Endodermal cell (in vitro differentiated cells): ENCODE data around the gene RABGAP1L. TPM values are rescaled to one million over a fixed set of nuclear protein-coding genes. Genes with fewer than 3 reads are reported as not detected.

Experiments
- DNase-seq: peaks from one replicate; pipeline ENCODE4 v3.0.0-alpha.2; 2017
- H3K27ac ChIP-seq: 2 replicates; pipeline ENCODE4 v1.5.1; 2013; ENCODE audit warnings: mild to moderate bottlenecking, low read depth, low read length, moderate library complexity
- H3K27me3 ChIP-seq: 2 replicates; pipeline ENCODE4 v1.6.1; 2013; ENCODE audit warnings: mild to moderate bottlenecking, low read length, moderate library complexity; ENCODE audit not compliant: insufficient read depth, control insufficient read depth, poor library complexity, severe bottlenecking
- H3K36me3 ChIP-seq: 2 replicates; pipeline ENCODE4 v1.7.0; 2013; ENCODE audit warnings: mild to moderate bottlenecking, low read length, moderate library complexity; ENCODE audit not compliant: control insufficient read depth, insufficient read depth
- H3K4me1 ChIP-seq: one replicate; pipeline ENCODE4 v1.7.0; 2013; ENCODE audit warnings: low read length; ENCODE audit not compliant: control insufficient read depth, insufficient read depth
- H3K4me3 ChIP-seq: 2 replicates; pipeline ENCODE4 v1.5.1; 2013; ENCODE audit warnings: mild to moderate bottlenecking, low read length, moderate library complexity
- H3K9ac ChIP-seq: 2 replicates; pipeline ENCODE4 v1.6.1; 2013; ENCODE audit warnings: mild to moderate bottlenecking, low read length, moderate library complexity; ENCODE audit not compliant: poor library complexity, severe bottlenecking; ENCODE audit errors: extremely low read depth
- H3K9me3 ChIP-seq: 2 replicates; pipeline ENCODE4 v1.6.1; 2013; ENCODE audit warnings: mild to moderate bottlenecking, low read length, moderate library complexity; ENCODE audit not compliant: control insufficient read depth
- H3K27ac Mint-ChIP-seq: 2 replicates; pipeline ENCODE4 v1.8.0; 2020; ENCODE audit warnings: mixed read lengths
- H3K27me3 Mint-ChIP-seq: 2 replicates; pipeline ENCODE4 v1.8.0; 2021; ENCODE audit warnings: mild to moderate bottlenecking, mixed read lengths; ENCODE audit not compliant: insufficient read depth
- H3K36me3 Mint-ChIP-seq: 2 replicates; pipeline ENCODE4 v1.8.0; 2020; ENCODE audit warnings: low read depth, mixed read lengths
- H3K4me1 Mint-ChIP-seq: 2 replicates; pipeline ENCODE4 v1.8.0; 2020; ENCODE audit warnings: mixed read lengths
- H3K4me3 Mint-ChIP-seq: 2 replicates; pipeline ENCODE4 v1.8.0; 2020; ENCODE audit warnings: mild to moderate bottlenecking, moderate library complexity, mixed read lengths
- H3K9me3 Mint-ChIP-seq: 2 replicates; pipeline ENCODE4 v1.8.0; 2020; ENCODE audit warnings: mild to moderate bottlenecking, mixed read lengths
- WGBS, 2 experiments: methylation state at CpG; one replicate each; pipeline versions ENCODE4 v1.1.5 to v1.1.7; 2013; ENCODE audit warnings: missing lambda C conversion rate in 2 of 2, mixed read lengths in 1 of 2; ENCODE audit not compliant: insufficient coverage in 1 of 2, insufficient read length in 1 of 2; 5-methylcytosine and 5-hydroxymethylcytosine counted together
- total RNA-seq, 2 donors: library from RNA; stranded (reverse); fragmentation: NEBNext Ultra II Directional in 1 of 2; extraction: Animal tissue kit (Norgen Biotek cat#: 25700) in 1 of 2; gene quantifications; 2 replicates in 1 of 2; 3 replicates in 1 of 2; pipeline ENCODE4 v1.2.1, GENCODE V29; 2021
- TF ChIP-seq, protein P1 (sequence below): fragments of 200-600 bp; sonication (generic); conservative IDR thresholded peaks from 2 replicates; pipeline ENCODE4 v1.5.0; 2021; ENCODE audit warnings: antibody characterized with exemption, mild to moderate bottlenecking

The RABGAP1L gene
- total RNA-seq, 2 donors from 2014 or later, result 32.5 to 36.9 TPM

DNA sequence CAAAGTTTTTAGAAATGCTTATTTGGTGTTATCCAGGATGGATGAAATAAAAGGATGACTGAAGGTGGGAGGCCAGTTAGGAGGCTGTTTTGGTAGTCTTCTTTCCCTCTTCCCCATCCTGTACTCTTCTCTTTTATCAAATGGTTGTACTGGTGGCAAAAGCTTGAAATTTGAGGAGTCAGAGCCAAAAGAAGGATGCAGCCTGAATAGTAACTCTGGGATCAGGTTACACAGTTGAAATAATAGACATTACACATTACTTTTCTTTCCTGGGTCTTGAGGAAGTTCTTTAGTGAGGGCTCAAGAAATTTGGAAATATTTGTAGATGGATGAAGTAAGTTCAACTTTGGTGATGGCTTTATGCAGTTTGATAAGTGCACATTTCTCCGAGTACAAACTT is 397.1 kb downstream of the RABGAP1L start:
- no peaks in the 10 kb centered on the region for H3K36me3 ChIP-seq
- H3K4me1 Mint-ChIP-seq, result peaks cover 2% of the 10 kb centered on the region
- no peaks in the 10 kb centered on the region for H3K9me3 ChIP-seq
- no peak overlapping the region for H3K4me3 Mint-ChIP-seq
- no peak overlapping the region for H3K27ac ChIP-seq
- no peak overlapping the region for H3K9ac ChIP-seq
- peaks cover 9% of the 10 kb centered on the region for H3K9me3 Mint-ChIP-seq
- H3K4me3 ChIP-seq, result no peak overlapping the region
- DNase-seq, result no peak
- H3K4me1 ChIP-seq, result no peaks in the 10 kb centered on the region
- 90 to 100% methylated on average over 1 of the region's 1 CpG for WGBS, 2 experiments
- no peaks in the 10 kb centered on the region for H3K36me3 Mint-ChIP-seq
- H3K27me3 ChIP-seq, result no peaks in the 10 kb centered on the region
- TF ChIP-seq, protein P1, sequence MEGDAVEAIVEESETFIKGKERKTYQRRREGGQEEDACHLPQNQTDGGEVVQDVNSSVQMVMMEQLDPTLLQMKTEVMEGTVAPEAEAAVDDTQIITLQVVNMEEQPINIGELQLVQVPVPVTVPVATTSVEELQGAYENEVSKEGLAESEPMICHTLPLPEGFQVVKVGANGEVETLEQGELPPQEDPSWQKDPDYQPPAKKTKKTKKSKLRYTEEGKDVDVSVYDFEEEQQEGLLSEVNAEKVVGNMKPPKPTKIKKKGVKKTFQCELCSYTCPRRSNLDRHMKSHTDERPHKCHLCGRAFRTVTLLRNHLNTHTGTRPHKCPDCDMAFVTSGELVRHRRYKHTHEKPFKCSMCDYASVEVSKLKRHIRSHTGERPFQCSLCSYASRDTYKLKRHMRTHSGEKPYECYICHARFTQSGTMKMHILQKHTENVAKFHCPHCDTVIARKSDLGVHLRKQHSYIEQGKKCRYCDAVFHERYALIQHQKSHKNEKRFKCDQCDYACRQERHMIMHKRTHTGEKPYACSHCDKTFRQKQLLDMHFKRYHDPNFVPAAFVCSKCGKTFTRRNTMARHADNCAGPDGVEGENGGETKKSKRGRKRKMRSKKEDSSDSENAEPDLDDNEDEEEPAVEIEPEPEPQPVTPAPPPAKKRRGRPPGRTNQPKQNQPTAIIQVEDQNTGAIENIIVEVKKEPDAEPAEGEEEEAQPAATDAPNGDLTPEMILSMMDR, result no peak
- H3K27me3 Mint-ChIP-seq, result no peaks in the 10 kb centered on the region
- no peak overlapping the region for H3K27ac Mint-ChIP-seq

GRCh38 chr1:174568551-174568950 is 409.2 kb downstream of the RABGAP1L start:
- Mint-ChIP-seq H3K4me1 (no peaks in the 10 kb centered on the region), H3K36me3 (no peaks in the 10 kb centered on the region), H3K4me3 (no peak overlapping the region), H3K27ac (no peak overlapping the region), H3K9me3 (peaks cover 12% of the 10 kb centered on the region), H3K27me3 (no peaks in the 10 kb centered on the region)
- H3K4me1 ChIP-seq, result no peaks in the 10 kb centered on the region
- H3K4me3 ChIP-seq, result no peak overlapping the region
- no peaks in the 10 kb centered on the region for H3K27me3 ChIP-seq
- TF ChIP-seq, protein P1, result no peak
- no peak overlapping the region for H3K9ac ChIP-seq
- no peaks in the 10 kb centered on the region for H3K36me3 ChIP-seq
- H3K27ac ChIP-seq, result no peak overlapping the region
- no peak for DNase-seq
- H3K9me3 ChIP-seq, result no peaks in the 10 kb centered on the region

DNA sequence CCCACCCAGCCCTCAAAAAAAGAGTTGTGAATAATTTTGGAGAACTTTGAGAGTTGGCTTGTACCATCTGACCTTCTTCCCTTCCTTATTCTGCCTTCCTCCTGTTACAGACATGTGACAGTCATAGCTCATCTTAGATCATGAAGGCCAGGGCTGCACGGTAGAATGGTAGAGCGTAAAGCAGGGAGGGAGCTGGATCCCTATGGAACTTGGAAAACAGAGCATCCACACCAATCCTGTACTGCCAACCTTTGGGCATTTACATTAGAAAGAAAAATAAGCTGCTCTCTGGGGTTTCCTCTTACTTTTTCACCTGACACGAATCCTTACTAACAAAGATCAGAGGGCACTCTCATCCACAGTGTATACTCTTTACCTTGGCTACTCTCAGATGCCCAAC is 409.9 kb downstream of the RABGAP1L start:
- H3K9me3 ChIP-seq, result peaks cover 3% of the 10 kb centered on the region
- Mint-ChIP-seq H3K9me3 (peaks cover 18% of the 10 kb centered on the region), H3K4me3 (no peak overlapping the region), H3K36me3 (no peaks in the 10 kb centered on the region), H3K4me1 (no peaks in the 10 kb centered on the region), H3K27ac (no peak overlapping the region), H3K27me3 (no peaks in the 10 kb centered on the region)
- no peaks in the 10 kb centered on the region for H3K4me1 ChIP-seq
- no peak overlapping the region for H3K9ac ChIP-seq
- no peaks in the 10 kb centered on the region for H3K27me3 ChIP-seq
- H3K36me3 ChIP-seq, result no peaks in the 10 kb centered on the region
- H3K27ac ChIP-seq, result no peak overlapping the region
- no peak for DNase-seq
- TF ChIP-seq, protein P1, result no peak
- H3K4me3 ChIP-seq, result no peak overlapping the region
- 82% methylated on average over 3 of the region's 3 CpGs; no CpG with 5 or more reads in 1 of the 2 experiments for WGBS, 2 experiments
